GM12878 (cell line): Measurements from ENCODE around the gene MORC3. TPM values are rescaled to one million over a fixed set of nuclear protein-coding genes. Genes with fewer than 3 reads are reported as not detected.

Experiments used
- ATAC-seq: fragments of 200-7000 bp; cut with Tn5 transposase; 3 replicates; pipeline ENCODE4 v1.9.1; 2020; ENCODE audit warnings: mild to moderate bottlenecking, moderate library complexity
- BruUV-seq: library from RNA; stranded (reverse); fragments of 400-500 nt; replicated peaks from 2 replicates; lab custom pipeline; 2021; lab: Mats Ljungman, UMichigan
- CTCF ChIA-PET: fragments of 300-600 bp; sonication (Branson Sonifier 250); formaldehyde crosslinking; extraction: SDS; loops from one replicate; lab custom pipeline; 2021; ENCODE audit warnings: inconsistent platforms; lab: Yijun Ruan, JAX
- POLR2A ChIA-PET: fragments of 350-600 bp; formaldehyde crosslinking; extraction: SDS; loops from one replicate; lab custom pipeline; 2021; ENCODE audit warnings: inconsistent platforms; lab: Charles Lee
- RAD21 ChIA-PET: fragments of 300-600 bp; sonication (Branson Sonifier 250); formaldehyde crosslinking; loops from one replicate; lab custom pipeline; 2023; ENCODE audit warnings: antibody characterized with exemption; ENCODE audit not compliant: unreplicated experiment; lab: Charles Lee
- SMC1A ChIA-PET: fragments of 300-600 bp; sonication (Branson Sonifier 250); formaldehyde crosslinking; loops from one replicate; lab custom pipeline; 2023; ENCODE audit not compliant: unreplicated experiment, uncharacterized antibody; lab: Charles Lee
- DNase-seq: peaks from one replicate; pipeline ENCODE4 v3.0.0-alpha.2; 2011; ENCODE audit warnings: low read depth, low spot score
- FAIRE-seq: peaks from 3 replicates; lab custom pipeline; 2011; peaks lifted over from hg19 to GRCh38; lab: Jason Lieb, UNC
- H2AFZ ChIP-seq: 2 replicates; pipeline ENCODE4 v1.6.0; 2011; ENCODE audit warnings: low read depth, low read length, control low read depth; ENCODE audit not compliant: control insufficient read depth
- H3K27ac ChIP-seq: 2 replicates; pipeline ENCODE4 v1.5.1; 2011; ENCODE audit warnings: control low read depth; ENCODE audit not compliant: control insufficient read depth, insufficient read depth
- H3K27me3 ChIP-seq, 2 experiments: replicated peaks in 1 of 2; 2 replicates each; pipeline versions ENCODE4 v1.6.0 to v1.6.1; 2011; ENCODE audit warnings: low read length in 1 of 2; ENCODE audit not compliant: control insufficient read depth in 2 of 2, insufficient read depth in 2 of 2
- H3K36me3 ChIP-seq, 2 experiments: 2 replicates each; pipeline ENCODE4 v1.5.1; 2011; ENCODE audit warnings: low read length in 1 of 2; ENCODE audit not compliant: control insufficient read depth in 2 of 2, insufficient read depth in 2 of 2
- H3K4me1 ChIP-seq: 2 replicates; pipeline ENCODE4 v1.6.1; 2011; ENCODE audit warnings: mild to moderate bottlenecking, low read length, moderate library complexity, mixed read lengths; ENCODE audit not compliant: control insufficient read depth, insufficient read depth
- H3K4me2 ChIP-seq: 2 replicates; pipeline ENCODE4 v1.6.0; 2011; ENCODE audit warnings: control low read depth; ENCODE audit not compliant: control insufficient read depth, insufficient read depth
- H3K4me3 ChIP-seq: fragments of 200-600 bp; sonication (generic); 2 replicates; pipeline ENCODE4 v1.5.1; 2016
- H3K79me2 ChIP-seq: 2 replicates; pipeline ENCODE4 v1.6.0; 2011; ENCODE audit warnings: low read length; ENCODE audit not compliant: control insufficient read depth, insufficient read depth
- H3K9ac ChIP-seq: 2 replicates; pipeline ENCODE4 v1.8.0; 2011; ENCODE audit warnings: low read length, control low read depth, mixed read lengths; ENCODE audit not compliant: control insufficient read depth, insufficient read depth
- H3K9me3 ChIP-seq: replicated peaks from 3 replicates; pipeline ENCODE4 v1.5.1; 2011; ENCODE audit warnings: mild to moderate bottlenecking, low read length; ENCODE audit not compliant: control insufficient read depth, insufficient read depth
- H4K20me1 ChIP-seq: 2 replicates; pipeline ENCODE4 v1.6.0; 2011; ENCODE audit not compliant: control insufficient read depth, insufficient read depth
- ATF7 ChIP-seq: fragments of 450-650 bp; IDR thresholded peaks from 2 replicates; pipeline ENCODE4 v1.6.1; 2016; ENCODE audit warnings: low read depth, mild to moderate bottlenecking
- CBFB ChIP-seq: IDR thresholded peaks from 2 replicates; pipeline ENCODE4 v1.6.1; 2016; ENCODE audit warnings: antibody characterized with exemption, low read depth
- CREB1 ChIP-seq: IDR thresholded peaks from 2 replicates; pipeline ENCODE4 v1.6.1; 2012; ENCODE audit warnings: low read depth, mild to moderate bottlenecking, inconsistent platforms
- HDAC6 ChIP-seq: fragments of 200-600 bp; sonication (generic); IDR thresholded peaks from one replicate; pipeline ENCODE4 v1.8.0; 2017; ENCODE audit warnings: antibody characterized with exemption; ENCODE audit not compliant: unreplicated experiment
- HSF1 ChIP-seq: fragments of 150-350 bp; IDR thresholded peaks from 2 replicates; pipeline ENCODE4 v1.6.1; 2014; ENCODE audit warnings: mild to moderate bottlenecking, low read depth, low read length
- IKZF1 ChIP-seq: fragments of 450-650 bp; conservative IDR thresholded peaks from 2 replicates; pipeline ENCODE4 v1.6.1; 2017; ENCODE audit warnings: antibody characterized with exemption, mild to moderate bottlenecking
- MYB ChIP-seq: fragments of 150-350 bp; IDR thresholded peaks from 2 replicates; pipeline ENCODE4 v1.6.1; 2014; ENCODE audit warnings: mild to moderate bottlenecking, low read depth, low read length, borderline replicate concordance
- NFYB ChIP-seq: IDR thresholded peaks from 2 replicates; pipeline ENCODE4 v1.6.1; 2011; ENCODE audit warnings: low read depth, mild to moderate bottlenecking, low read length, improper control_type of control experiment, moderate library complexity; ENCODE audit not compliant: insufficient read depth
- NRF1 ChIP-seq: conservative IDR thresholded peaks from 2 replicates; pipeline ENCODE4 v1.6.1; 2011; ENCODE audit warnings: mild to moderate bottlenecking, low read depth, low read length, improper control_type of control experiment
- PAX5 ChIP-seq: IDR thresholded peaks from 2 replicates; pipeline ENCODE4 v1.6.1; 2011; ENCODE audit warnings: low read depth, low read length, borderline replicate concordance
- PBX3 ChIP-seq: IDR thresholded peaks from 2 replicates; pipeline ENCODE4 v1.6.1; 2011; ENCODE audit warnings: mild to moderate bottlenecking, low read depth, low read length, moderate library complexity; ENCODE audit not compliant: insufficient replicate concordance
- SREBF2 ChIP-seq: IDR thresholded peaks from 2 replicates; pipeline ENCODE4 v1.6.1; 2012; ENCODE audit warnings: mild to moderate bottlenecking, low read length
- SUPT20H ChIP-seq: IDR thresholded peaks from 2 replicates; pipeline ENCODE4 v1.6.1; 2011; ENCODE audit warnings: low read depth, mild to moderate bottlenecking, low read length, moderate library complexity, borderline replicate concordance; ENCODE audit not compliant: control insufficient read depth
- TAF1 ChIP-seq: IDR thresholded peaks from 2 replicates; pipeline ENCODE4 v1.6.1; 2011; ENCODE audit warnings: mild to moderate bottlenecking, low read depth, low read length, borderline replicate concordance
- USF2 ChIP-seq: IDR thresholded peaks from 2 replicates; pipeline ENCODE4 v1.6.1; 2011; ENCODE audit warnings: low read depth, low read length, improper control_type of control experiment, borderline replicate concordance
- ZNF384 ChIP-seq: IDR thresholded peaks from 2 replicates; pipeline ENCODE4 v1.6.1; 2012; ENCODE audit warnings: low read depth, mild to moderate bottlenecking, low read length, improper control_type of control experiment, borderline replicate concordance
- WGBS: methylation state at CpG from one replicate; pipeline ENCODE4 v1.1.6; 2016; ENCODE audit warnings: low lambda C conversion rate; ENCODE audit not compliant: insufficient replicate concordance, insufficient coverage; ENCODE audit errors: missing lambda C conversion rate; 5-methylcytosine and 5-hydroxymethylcytosine counted together
- in situ Hi-C: fragments of 300-500 bp; cut with MboI; formaldehyde crosslinking; loops from 9 replicates; pipeline ENCODE4 v1.14.3; 2018; ENCODE audit warnings: mixed read lengths
- intact Hi-C: fragments of 100-400 bp; cut with micrococcal nuclease; formaldehyde crosslinking; loops from one replicate; pipeline ENCODE4 v1.14.2; 2022; ENCODE audit not compliant: unreplicated experiment
- polyA plus RNA-seq, 11 experiments: library from polyadenylated mRNA; depleted of rRNA in 4 of 11; unstranded in 6 of 11; stranded (reverse) in 5 of 11; fragments of >200 nt; fragmentation: Nextera tagmentation in 4 of 11; fragmentation: Illumina TruSeq in 1 of 11; extraction: Ambion mirVana in 4 of 11; extraction: Trizol in 1 of 11; gene quantifications; 1 replicate in 1 of 11; 2 replicates in 10 of 11; pipeline versions ENCODE4 v1.2.1 to v1.2.3, GENCODE V29; 2011 to 2016; ENCODE audit warnings: inconsistent platforms in 2 of 11, missing spikeins in 2 of 11, low read depth in 1 of 11
- total RNA-seq, 4 experiments: library from RNA; depleted of rRNA in 3 of 4; stranded (reverse); fragments of >200 nt in 3 of 4; fragmentation: Illumina TruSeq in 1 of 4; extraction: Trizol in 1 of 4; gene quantifications; 2 replicates each; pipeline versions ENCODE4 v1.2.1 to v1.2.3, GENCODE V29; 2013 to 2021
- TF ChIP-seq, protein P1 (sequence below): fragments of 450-650 bp; IDR thresholded peaks from 2 replicates; pipeline ENCODE4 v1.6.1; 2017; ENCODE audit warnings: borderline replicate concordance

MORC3 gene
- total and polyA plus RNA-seq, 10 of the 15 experiments (the other 5 are each of a cell fraction or from before 2014, with no cell fraction given): 5.5 to 29.9 (median 16.3) TPM

GRCh38 chr21:36384885-36385232 lies 64.9 kb downstream of the MORC3 start (continued):
- TF ChIP-seq TAF1 (no peak), IKZF1 (no peak), PBX3 (no peak)

- Histone ChIP-seq H2AFZ (peak within 1 kb of the TSS; percentile 68), H3K9ac (peak within 1 kb of the TSS; percentile 78), H3K36me3 (0 out of 4 replicates have a peak, but pooled peaks cover 0 to 3% of the 10 kb centered on the region in 2 experiments), H3K27ac (peak within 1 kb of the TSS; percentile 55), H3K9me3 (no peaks in the 10 kb centered on the region), H3K4me2 (peak within 1 kb of the TSS; percentile 72), H3K4me1 (no peaks in the 10 kb centered on the region; the same call in 1 of the 2 replicates), H3K27me3 (no peaks in the 10 kb centered on the region), H4K20me1 (no peaks in the 10 kb centered on the region), H3K79me2 (peaks cover 4% of the 10 kb centered on the region; the same call in 1 of the 2 replicates), H3K4me3 (peak within 1 kb of the TSS; percentile 90)
- intact Hi-C loops (loop anchor here (5.0 kb wide), 1 partner anchor 233 kb away; no protein-coding TSS in a partner anchor), in situ Hi-C loops (no loop called here)
- ChIA-PET CTCF (no interaction called here), POLR2A (interaction anchor here (0.5 to 1.7 kb wide), 3 partner anchors 53 to 1069 kb away, joined by 3 to 7 read pairs (median 4); no protein-coding TSS in a partner anchor), RAD21 (no interaction called here), SMC1A (interaction anchor here (2.0 kb wide), 1 partner anchor 8 kb away, joined by 5 read pairs; no protein-coding TSS in a partner anchor)
- DNase-seq (no peak), ATAC-seq (peak; percentile 96), FAIRE-seq (no peak)
- WGBS: 2% methylated on average over 49 of the region's 77 CpGs
- no TSS peak for BruUV-seq
- TF ChIP-seq ZNF384: no peak
- no peak for TF ChIP-seq CBFB
- TF ChIP-seq CREB1: peak; percentile 58
- TF ChIP-seq MYB: no peak
- no peak for TF ChIP-seq ATF7
- TF ChIP-seq SREBF2: no peak
- TF ChIP-seq SUPT20H: no peak
- TF ChIP-seq PAX5: no peak
- no peak for TF ChIP-seq USF2
- 0 out of 2 replicates have a peak, but pooled peaks have one; percentile 31 for TF ChIP-seq NRF1
- no peak for TF ChIP-seq NFYB
- TF ChIP-seq HSF1: no peak
- TF ChIP-seq, protein P1, sequence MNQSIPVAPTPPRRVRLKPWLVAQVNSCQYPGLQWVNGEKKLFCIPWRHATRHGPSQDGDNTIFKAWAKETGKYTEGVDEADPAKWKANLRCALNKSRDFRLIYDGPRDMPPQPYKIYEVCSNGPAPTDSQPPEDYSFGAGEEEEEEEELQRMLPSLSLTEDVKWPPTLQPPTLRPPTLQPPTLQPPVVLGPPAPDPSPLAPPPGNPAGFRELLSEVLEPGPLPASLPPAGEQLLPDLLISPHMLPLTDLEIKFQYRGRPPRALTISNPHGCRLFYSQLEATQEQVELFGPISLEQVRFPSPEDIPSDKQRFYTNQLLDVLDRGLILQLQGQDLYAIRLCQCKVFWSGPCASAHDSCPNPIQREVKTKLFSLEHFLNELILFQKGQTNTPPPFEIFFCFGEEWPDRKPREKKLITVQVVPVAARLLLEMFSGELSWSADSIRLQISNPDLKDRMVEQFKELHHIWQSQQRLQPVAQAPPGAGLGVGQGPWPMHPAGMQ: no peak
- TF ChIP-seq HDAC6: peak; percentile 47
Measured at GRCh38 chr21:36385233-36386030, 65.4 kb downstream of the MORC3 start, which contains the start of gene CHAF1B. CHAF1B (plus strand) TSS chr21:36385392; CDS start chr21:36386137, 745 bp downstream.
